ENCODE results near the gene ALKBH7.
"Not testable (repeated sequence)": the region's sequence is repeated elsewhere in the genome, so short reads cannot be mapped to it uniquely, and the experiment has no call there.

Gene ALKBH7

GRCh38 chr19:6396305-6396704, 23.7 kb downstream of the ALKBH7 start:
- no peak for DNase-seq (ENCODE audit: low read depth in 1 of 2, low spot score in 1 of 2)

- DNase-seq (ENCODE audit: low read depth in 1 of 2, low spot score in 1 of 2) = not testable (repeated sequence)
Observed at GRCh38 chr19:6400062-6400944, 27.7 kb downstream of the ALKBH7 start.

GRCh38 chr19:6402058-6402457, 29.5 kb downstream of the ALKBH7 start:
- DNase-seq (ENCODE audit: low read depth in 1 of 2, low spot score in 1 of 2) = no peak

- DNase-seq (ENCODE audit: low read depth in 1 of 2, low spot score in 1 of 2) = no peak
Observed at GRCh38 chr19:6402837-6403608, 30.4 kb downstream of the ALKBH7 start.

- no peak for DNase-seq (ENCODE audit: low read depth in 1 of 2, low spot score in 1 of 2)
Observed at GRCh38 chr19:6406401-6406800, 33.8 kb downstream of the ALKBH7 start.

- DNase-seq (ENCODE audit: low read depth in 1 of 2, low spot score in 1 of 2) = no peak
Observed at GRCh38 chr19:6409346-6409745, 36.8 kb downstream of the ALKBH7 start.

- DNase-seq (ENCODE audit: low read depth in 1 of 2, low spot score in 1 of 2) = no peak
Observed at GRCh38 chr19:6412061-6412446, 39.5 kb downstream of the ALKBH7 start.

GRCh38 chr19:6412447-6413091, 40.0 kb downstream of the ALKBH7 start:
- DNase-seq (ENCODE audit: low read depth in 1 of 2, low spot score in 1 of 2) = peak in 1 of 2 donors; percentile 36

- no peak for DNase-seq (ENCODE audit: low read depth in 1 of 2, low spot score in 1 of 2)
Observed at GRCh38 chr19:6413291-6413690, 40.7 kb downstream of the ALKBH7 start.

GRCh38 chr19:6413721-6414643, 41.4 kb downstream of the ALKBH7 start:
- DNase-seq (ENCODE audit: low read depth in 1 of 2, low spot score in 1 of 2) = no peak

- no peak for DNase-seq (ENCODE audit: low read depth in 1 of 2, low spot score in 1 of 2)
Observed at GRCh38 chr19:6414793-6415590, 42.4 kb downstream of the ALKBH7 start.

GRCh38 chr19:6415591-6416190, 43.1 kb downstream of the ALKBH7 start:
- DNase-seq (ENCODE audit: low read depth in 1 of 2, low spot score in 1 of 2) = no peak

GRCh38 chr19:6416658-6417405, 44.2 kb downstream of the ALKBH7 start:
- DNase-seq (ENCODE audit: low read depth in 1 of 2, low spot score in 1 of 2) = no peak

GRCh38 chr19:6417713-6418561, 45.3 kb downstream of the ALKBH7 start:
- no peak for DNase-seq (ENCODE audit: low read depth in 1 of 2, low spot score in 1 of 2)

- no peak for DNase-seq (ENCODE audit: low read depth in 1 of 2, low spot score in 1 of 2)
Observed at GRCh38 chr19:6418562-6418932, 46.0 kb downstream of the ALKBH7 start.

GRCh38 chr19:6421075-6422014, 48.8 kb downstream of the ALKBH7 start:
- no peak for DNase-seq (ENCODE audit: low read depth in 1 of 2, low spot score in 1 of 2)
